Non-pigmented ciliary epithelial cell (primary cell): ENCODE measurements around the gene COL23A1.

Experiments used
- DNase-seq: peaks from one replicate; pipeline ENCODE4 v3.0.0-alpha.2; 2010; ENCODE audit warnings: low read depth

The COL23A1 gene

GRCh38 chr5:178434851-178435250 lies 155.3 kb downstream of the COL23A1 start:
- DNase-seq: no peak

DNA sequence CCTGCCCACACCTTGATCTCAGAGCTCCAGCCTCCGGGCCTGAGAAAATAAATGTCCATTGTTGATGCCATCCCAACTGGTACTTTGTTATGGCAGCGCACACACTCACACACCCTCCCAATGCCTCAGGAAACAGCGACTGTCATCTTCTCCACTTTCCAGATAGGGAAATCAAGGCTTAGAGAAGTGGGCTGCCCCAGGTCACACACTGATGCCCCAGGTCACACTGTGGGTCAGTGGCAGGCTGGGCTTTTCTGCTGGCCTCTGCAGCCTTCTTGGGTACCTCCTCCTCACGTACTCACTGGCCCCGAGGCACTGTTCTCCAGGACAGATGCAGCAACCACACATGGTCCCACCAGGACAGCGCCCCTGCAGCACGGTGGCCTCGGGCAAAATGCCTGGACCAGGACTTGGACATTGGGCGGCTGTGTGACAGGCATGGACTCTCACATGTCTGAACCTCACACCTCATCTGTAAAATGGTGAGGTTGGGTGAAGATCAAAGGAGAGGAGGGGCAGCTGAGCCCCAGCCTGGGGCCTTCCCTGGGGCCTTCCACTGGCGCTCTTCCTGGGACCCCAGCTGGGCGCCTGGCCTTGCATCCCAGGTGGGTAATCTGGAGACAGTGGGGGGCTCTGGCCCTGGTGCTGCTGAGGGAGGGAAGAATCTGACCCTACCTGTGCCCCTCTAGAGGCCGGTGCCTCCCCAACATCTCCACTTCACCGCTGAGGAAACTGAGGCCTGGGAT lies 156.0 kb downstream of the COL23A1 start:
- DNase-seq: no peak

DNA sequence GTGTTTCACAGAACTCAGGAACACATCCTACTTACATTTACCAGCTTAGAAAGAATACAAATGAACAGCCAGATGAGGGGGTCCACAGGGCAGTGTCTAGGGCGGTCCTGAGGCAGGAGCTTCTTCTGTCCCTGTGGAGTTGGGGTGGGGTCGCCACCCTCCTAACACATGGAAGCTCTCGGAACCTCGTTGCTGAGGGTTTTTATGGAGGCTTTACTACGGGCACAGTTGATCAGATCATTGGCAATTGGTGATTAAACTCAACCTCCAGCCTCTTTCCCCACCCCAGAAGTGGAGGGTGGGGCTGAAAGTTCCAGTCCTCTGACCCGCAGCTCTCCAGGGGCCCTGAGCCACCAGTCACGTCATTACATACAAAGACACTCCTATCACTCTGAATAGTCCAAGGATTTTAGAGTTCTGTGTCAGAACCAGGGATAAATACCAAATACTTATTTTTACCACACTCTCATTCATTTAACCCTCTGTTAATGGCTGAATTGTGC lies 156.9 kb downstream of the COL23A1 start:
- no peak for DNase-seq

DNA sequence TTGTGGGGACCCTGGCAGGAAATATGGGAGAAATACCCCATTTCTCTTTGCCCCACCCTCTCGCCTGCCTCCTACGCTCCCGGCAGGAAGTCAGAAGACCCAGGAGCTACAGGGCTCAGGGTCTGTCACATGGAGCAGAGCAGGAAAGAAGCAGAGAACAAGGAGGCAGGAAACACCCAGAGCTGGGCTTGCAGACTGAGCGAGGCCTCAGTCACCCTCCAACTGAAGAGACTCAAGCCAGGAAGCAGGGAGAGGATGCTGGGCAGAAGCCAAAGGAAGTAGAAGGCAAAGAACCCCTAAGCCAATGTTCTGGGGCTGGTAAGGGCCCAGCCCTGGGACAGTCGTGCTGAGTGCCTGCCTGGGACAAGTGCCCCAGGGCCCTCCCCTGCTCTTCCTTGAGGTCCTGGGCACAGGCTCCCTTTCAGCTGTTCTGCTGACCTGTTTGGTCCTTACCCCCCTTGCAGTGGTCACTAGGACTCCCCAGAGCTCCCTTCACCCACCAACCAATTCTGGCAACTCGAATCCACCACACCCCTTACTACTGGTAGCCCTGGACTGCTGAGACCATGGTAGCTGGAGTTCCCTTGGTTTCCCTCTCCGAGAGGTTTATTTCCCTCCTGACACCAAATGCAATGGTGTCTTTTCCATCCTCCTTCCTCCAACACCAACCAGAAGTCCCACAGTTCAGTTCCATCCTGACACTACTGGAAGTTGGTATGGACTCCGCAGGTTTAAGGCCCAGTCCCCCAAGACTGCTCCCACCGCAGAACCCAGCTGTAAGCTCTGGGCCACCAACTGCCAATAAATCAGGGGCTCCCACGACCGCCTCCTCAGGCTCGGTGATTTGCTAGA lies 157.5 kb downstream of the COL23A1 start:
- DNase-seq: no peak

DNA sequence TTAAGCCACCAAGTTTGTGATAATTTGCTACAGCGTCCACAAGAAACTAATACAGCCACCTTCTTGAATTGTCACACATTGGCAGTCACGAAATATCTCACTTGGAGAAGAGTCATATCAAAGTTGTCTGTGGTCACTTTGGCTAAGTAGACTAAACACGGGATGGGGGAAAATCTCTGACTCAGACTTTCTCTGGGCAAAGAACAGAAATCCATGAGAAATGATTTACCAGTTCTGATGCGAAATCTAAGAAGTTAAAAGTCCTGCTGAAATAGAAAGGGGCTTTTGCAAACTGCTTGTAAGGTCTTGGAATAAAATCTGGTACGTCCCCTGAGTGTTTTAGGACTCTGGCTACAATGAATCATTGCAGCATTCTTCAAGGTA lies 158.4 kb downstream of the COL23A1 start:
- no peak for DNase-seq

- no peak for DNase-seq
Measured at GRCh38 chr5:178431063-178431781, 159.0 kb downstream of the COL23A1 start.

GRCh38 chr5:178430186-178431062 lies 159.8 kb downstream of the COL23A1 start:
- DNase-seq: no peak

- no peak for DNase-seq
Measured at GRCh38 chr5:178429491-178430185, 160.6 kb downstream of the COL23A1 start.

DNA sequence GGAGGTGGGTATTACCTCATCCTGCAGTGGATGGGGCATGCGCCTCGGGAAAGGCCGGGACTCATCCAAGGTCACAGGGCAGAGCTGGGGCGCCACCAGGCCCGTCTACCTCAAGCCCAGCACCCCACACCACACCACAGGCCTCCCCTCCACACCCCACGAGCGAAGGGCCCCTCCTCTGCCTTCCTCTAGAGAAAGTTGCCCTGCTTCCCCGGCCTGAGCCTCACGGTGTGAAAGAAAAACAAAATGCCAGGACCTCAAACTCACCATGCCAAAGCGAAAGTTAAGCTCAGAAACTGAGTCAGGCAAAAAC lies 161.1 kb downstream of the COL23A1 start:
- DNase-seq: no peak

DNA sequence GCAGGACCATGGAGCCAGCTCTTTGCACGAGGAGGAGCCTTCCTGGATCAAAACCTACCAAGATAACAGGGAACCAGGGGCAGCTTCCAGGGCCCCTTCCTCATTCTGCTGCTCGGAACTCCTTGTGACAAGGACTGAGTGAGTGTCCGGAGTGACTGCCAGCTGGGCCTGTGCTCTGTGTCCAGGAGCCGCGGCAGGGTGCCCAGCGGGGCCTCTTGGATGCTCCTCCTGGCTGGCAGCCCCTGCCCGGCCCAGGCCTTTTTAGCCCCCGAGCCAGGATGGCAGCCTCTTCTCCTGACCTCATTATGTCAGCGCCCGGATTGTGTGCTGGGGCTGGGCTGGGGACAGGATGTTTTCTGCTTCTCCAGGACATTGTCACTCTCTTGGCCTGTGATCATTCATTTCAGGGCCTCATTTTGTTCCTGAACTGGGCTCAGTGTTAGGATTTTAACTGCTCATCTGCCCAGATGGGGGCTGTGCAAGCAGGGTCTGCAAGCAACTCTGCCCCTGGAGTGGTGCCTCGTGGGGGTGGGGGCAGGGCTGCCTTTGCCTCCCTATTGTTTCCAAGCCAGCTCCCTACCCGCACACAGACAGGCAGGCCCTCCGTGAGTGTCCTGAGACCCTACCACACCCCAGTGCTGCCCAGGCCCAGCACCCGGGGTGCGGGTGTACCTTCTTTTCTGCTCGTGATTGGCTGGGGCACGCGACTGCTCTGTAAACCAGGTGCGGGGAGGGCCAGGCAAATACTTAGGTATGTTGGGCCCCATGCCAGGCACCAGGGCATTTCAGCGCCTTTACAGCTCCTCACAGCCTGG lies 161.6 kb downstream of the COL23A1 start:
- DNase-seq: no peak

- DNase-seq: no peak
Measured at GRCh38 chr5:178427576-178428197, 162.5 kb downstream of the COL23A1 start.

DNA sequence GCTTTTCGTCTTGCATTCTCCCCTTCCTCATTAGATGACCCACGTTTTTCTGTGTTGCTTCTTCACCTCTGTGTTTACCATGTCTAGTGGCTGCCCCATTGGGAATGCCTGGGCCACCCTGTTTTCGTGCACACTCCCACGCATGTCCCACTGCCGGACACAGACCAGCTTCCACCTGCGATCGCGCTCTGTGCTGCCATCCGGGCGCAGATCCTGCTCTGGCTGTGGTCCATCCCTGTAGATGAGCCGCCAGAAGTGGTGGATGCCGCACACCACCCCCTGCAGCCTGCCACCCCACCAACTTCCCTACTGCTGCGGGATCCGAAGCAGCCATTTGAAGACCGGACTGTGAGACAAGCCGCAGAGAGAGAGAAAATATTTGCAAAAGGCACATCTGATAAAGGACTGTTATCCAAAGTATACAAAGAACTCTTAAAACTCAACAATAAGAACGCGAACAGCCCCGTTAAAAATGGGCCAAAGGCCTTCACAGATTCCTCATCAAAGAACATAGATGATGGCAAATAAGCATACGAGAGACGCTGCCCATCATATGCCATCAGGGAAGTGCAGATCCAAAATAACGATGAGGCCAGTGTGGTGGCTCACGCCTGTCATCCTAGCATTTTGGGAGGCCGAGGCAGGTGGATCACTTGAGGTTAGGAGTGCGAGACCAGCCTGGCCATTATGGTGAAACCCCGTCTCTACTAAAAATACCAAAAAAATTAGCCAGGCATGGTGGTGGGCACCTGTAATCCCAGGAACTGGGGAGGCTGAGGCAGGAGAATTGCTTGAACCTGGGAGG lies 163.7 kb downstream of the COL23A1 start:
- no peak for DNase-seq

- no peak for DNase-seq
Measured at GRCh38 chr5:178425621-178426068, 164.5 kb downstream of the COL23A1 start.

DNA sequence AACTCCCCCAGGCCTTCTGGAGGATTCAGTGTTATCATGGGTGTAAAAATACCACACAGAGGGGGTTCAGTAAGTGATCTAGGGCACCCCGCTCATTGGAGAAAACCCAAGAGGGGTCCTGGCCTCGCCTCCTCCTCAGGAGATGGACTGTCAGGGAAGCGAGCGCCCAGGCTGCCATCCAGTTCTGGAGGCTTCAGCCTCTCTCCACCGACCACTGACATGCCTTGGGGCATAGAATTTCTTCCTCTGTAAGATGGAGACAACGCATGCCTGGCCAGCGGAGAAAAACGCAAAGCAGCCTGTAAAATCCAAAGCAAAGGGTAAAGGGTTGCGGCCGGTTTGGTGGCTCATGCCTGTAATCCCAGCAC lies 165.4 kb downstream of the COL23A1 start:
- DNase-seq: no peak

GRCh38 chr5:178423901-178424809 lies 166.0 kb downstream of the COL23A1 start:
- no peak for DNase-seq

DNA sequence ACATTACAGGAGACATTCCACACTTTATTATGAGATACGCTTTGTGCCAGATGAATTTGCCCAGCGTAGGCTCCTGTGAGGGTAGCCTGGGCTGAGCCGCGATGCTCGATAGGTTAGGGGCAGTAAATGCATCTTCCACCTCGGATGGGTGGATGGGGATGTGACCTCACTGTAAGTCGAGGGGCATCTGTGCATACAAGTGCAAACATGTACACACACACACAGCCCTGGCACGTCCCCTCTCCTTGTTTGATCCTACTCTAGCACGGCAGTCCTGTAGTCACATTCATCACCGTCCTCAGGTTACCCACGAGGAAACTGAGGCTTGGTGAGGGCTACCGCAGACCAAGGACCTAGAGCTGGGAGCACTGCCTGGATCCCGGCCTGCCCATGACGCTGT lies 166.8 kb downstream of the COL23A1 start:
- no peak for DNase-seq

DNA sequence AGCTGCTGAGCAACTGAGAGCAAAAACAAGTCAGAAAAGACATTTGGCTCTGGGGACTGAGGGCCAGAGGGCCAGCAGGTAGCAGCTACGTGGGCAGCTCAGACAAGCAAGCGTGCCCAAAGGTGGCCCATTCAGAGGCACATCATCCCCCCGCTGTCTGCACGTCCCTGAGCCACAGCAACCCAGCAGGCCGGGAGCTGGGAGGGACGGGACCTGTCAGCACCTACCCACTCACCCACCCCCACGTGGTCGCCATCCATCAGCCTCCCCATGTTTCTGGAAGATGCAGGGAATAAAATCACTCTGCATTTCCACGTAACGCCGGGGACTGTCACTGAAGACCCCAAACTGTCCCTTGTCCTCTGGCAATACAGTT lies 167.8 kb downstream of the COL23A1 start:
- DNase-seq: no peak
